Stimulated activated CD8-positive, alpha-beta memory T cell treated with anti-CD3 and anti-CD28 coated beads, Interleukin-7, amount 100 ng/mL, for 4 hours (primary cell): ENCODE measurements around the gene TIMM8A.
"Not testable (repeated sequence)": the region's sequence is repeated elsewhere in the genome, so short reads cannot be mapped to it uniquely, and the experiment has no call there.

ENCODE experiments used
- DNase-seq, 2 donors: peaks; one replicate each; pipeline ENCODE4 v3.0.0-alpha.2; 2020; ENCODE audit warnings: low read depth in 2 of 2

The TIMM8A gene

GRCh38 chrX:101359966-101360365 is 11.4 kb upstream of the TIMM8A start:
- DNase-seq, result no peak

- no peak for DNase-seq
These were observed 8.7 kb upstream of the TIMM8A start for GRCh38 chrX:101357166-101357795.

GRCh38 chrX:101349193-101349562 is 636 bp upstream of the TIMM8A start:
- DNase-seq, result no peak

- no peak for DNase-seq
These were observed 587 bp downstream of the TIMM8A start for GRCh38 chrX:101347859-101348451.

- no peak for DNase-seq
These were observed 10.7 kb downstream of the TIMM8A start for GRCh38 chrX:101337776-101338271.

GRCh38 chrX:101334310-101334709 is 14.2 kb downstream of the TIMM8A start:
- not testable (repeated sequence) for DNase-seq

- DNase-seq, result not testable (repeated sequence)
These were observed 21.9 kb downstream of the TIMM8A start for GRCh38 chrX:101326600-101326999.

- DNase-seq, result no peak
These were observed 44.8 kb downstream of the TIMM8A start for GRCh38 chrX:101303790-101304189.
